Trophoblast cell (in vitro differentiated cells and primary cell): ENCODE data around the gene AFG1L.
A peak's percentile ranks its signal among the peaks of the same experiment; 100 is the strongest.
"Not testable (repeated sequence)": the region's sequence is repeated elsewhere in the genome, so short reads cannot be mapped to it uniquely, and the experiment has no call there.

Experiments
- DNase-seq, 2 donors: peaks; one replicate each; pipeline ENCODE4 v3.0.0-alpha.2; 2016
- H2AFZ ChIP-seq: 2 replicates; pipeline ENCODE4 v1.6.1; 2013; ENCODE audit warnings: low read length, moderate library complexity, mild to moderate bottlenecking; ENCODE audit not compliant: insufficient read depth, poor library complexity
- H2AK5ac ChIP-seq: 2 replicates; pipeline ENCODE4 v1.6.1; 2013; ENCODE audit warnings: mild to moderate bottlenecking, low read length
- H2BK120ac ChIP-seq: 2 replicates; pipeline ENCODE4 v1.6.1; 2013; ENCODE audit warnings: low read length, mild to moderate bottlenecking, moderate library complexity; ENCODE audit not compliant: insufficient read depth, poor library complexity
- H2BK12ac ChIP-seq: 2 replicates; pipeline ENCODE4 v1.6.1; 2013; ENCODE audit warnings: mild to moderate bottlenecking, low read length, moderate library complexity
- H2BK5ac ChIP-seq: 2 replicates; pipeline ENCODE4 v1.6.1; 2013; ENCODE audit warnings: low read length, low read depth, moderate library complexity, mild to moderate bottlenecking; ENCODE audit not compliant: poor library complexity
- H3K14ac ChIP-seq: 2 replicates; pipeline ENCODE4 v1.6.1; 2013; ENCODE audit warnings: mild to moderate bottlenecking, low read length
- H3K18ac ChIP-seq: 2 replicates; pipeline ENCODE4 v1.6.1; 2013; ENCODE audit warnings: mild to moderate bottlenecking, low read length
- H3K23ac ChIP-seq: 2 replicates; pipeline ENCODE4 v1.6.1; 2013; ENCODE audit warnings: low read length
- H3K27ac ChIP-seq: 2 replicates; pipeline ENCODE4 v1.5.1; 2013; ENCODE audit warnings: low read depth, mild to moderate bottlenecking, inconsistent platforms, low read length, moderate library complexity
- H3K27me3 ChIP-seq: 2 replicates; pipeline ENCODE4 v1.6.1; 2013; ENCODE audit warnings: inconsistent platforms, mild to moderate bottlenecking, low read length, moderate library complexity; ENCODE audit not compliant: insufficient read depth
- H3K36me3 ChIP-seq, 2 experiments: 1 replicate in 1 of 2; 2 replicates in 1 of 2; pipeline ENCODE4 v1.6.1; 2013; ENCODE audit warnings: low read length in 2 of 2, mild to moderate bottlenecking in 2 of 2, moderate library complexity in 1 of 2; ENCODE audit not compliant: insufficient read depth in 2 of 2, control insufficient read depth in 1 of 2
- H3K4ac ChIP-seq: 2 replicates; pipeline ENCODE4 v1.6.1; 2013; ENCODE audit warnings: low read depth, mild to moderate bottlenecking, low read length, moderate library complexity
- H3K4me1 ChIP-seq, 2 experiments: 1 replicate in 1 of 2; 2 replicates in 1 of 2; pipeline ENCODE4 v1.6.1; 2013; ENCODE audit warnings: low read length in 2 of 2, mild to moderate bottlenecking in 2 of 2, moderate library complexity in 1 of 2; ENCODE audit not compliant: insufficient read depth in 2 of 2, control insufficient read depth in 1 of 2
- H3K4me2 ChIP-seq: 2 replicates; pipeline ENCODE4 v1.6.1; 2013; ENCODE audit warnings: inconsistent platforms, mild to moderate bottlenecking, low read length, moderate library complexity
- H3K4me3 ChIP-seq: 2 replicates; pipeline ENCODE4 v1.5.1; 2013; ENCODE audit warnings: mild to moderate bottlenecking, low read depth, low read length, inconsistent platforms
- H3K79me1 ChIP-seq: one replicate; pipeline ENCODE4 v1.6.1; 2013; ENCODE audit warnings: low read length
- H3K79me2 ChIP-seq: 2 replicates; pipeline ENCODE4 v1.6.1; 2013; ENCODE audit warnings: low read length, mild to moderate bottlenecking; ENCODE audit not compliant: control insufficient read depth, insufficient read depth, poor library complexity
- H3K9ac ChIP-seq: 2 replicates; pipeline ENCODE4 v1.6.1; 2013; ENCODE audit warnings: mild to moderate bottlenecking, low read length
- H3K9me3 ChIP-seq: 2 replicates; pipeline ENCODE4 v1.6.1; 2013; ENCODE audit warnings: low read depth, mild to moderate bottlenecking, control low read depth, inconsistent platforms, low read length; ENCODE audit not compliant: insufficient read depth
- H4K12ac ChIP-seq: 2 replicates; pipeline ENCODE4 v1.6.1; 2013; ENCODE audit warnings: low read depth, mild to moderate bottlenecking, low read length, moderate library complexity
- H4K8ac ChIP-seq: 2 replicates; pipeline ENCODE4 v1.6.1; 2013; ENCODE audit warnings: low read depth, mild to moderate bottlenecking, low read length, moderate library complexity
- H4K91ac ChIP-seq: one replicate; pipeline ENCODE4 v1.6.1; 2013; ENCODE audit warnings: low read depth, mild to moderate bottlenecking, low read length, moderate library complexity
- WGBS: extraction: QIAGEN DNeasy Blood & Tissue Kit; methylation state at CpG from one replicate; pipeline ENCODE4 v1.1.7; 2013; ENCODE audit warnings: missing lambda C conversion rate; ENCODE audit not compliant: insufficient read length, insufficient coverage; ENCODE audit errors: extremely low coverage; 5-methylcytosine and 5-hydroxymethylcytosine counted together

The AFG1L gene

DNA sequence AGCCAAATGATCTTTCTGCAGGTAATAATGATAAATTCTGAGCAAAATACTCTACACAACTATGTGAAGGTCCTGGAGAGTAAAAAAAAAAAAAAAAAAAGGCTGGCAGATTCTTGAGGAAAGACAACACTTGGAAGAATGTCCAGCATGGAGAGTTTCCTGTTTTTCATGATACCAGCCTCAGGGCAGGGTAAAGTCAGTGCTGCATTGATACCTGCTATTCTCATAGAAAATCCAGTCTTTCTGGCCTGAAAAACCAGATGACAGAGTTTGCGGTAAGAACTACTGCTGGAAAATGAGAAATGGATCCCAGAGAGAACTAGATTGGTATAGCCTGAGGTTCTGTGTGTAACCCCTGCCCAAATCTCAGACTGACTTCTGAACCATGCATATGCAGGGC, 89.1 kb downstream of the AFG1L start:
- Histone ChIP-seq H3K14ac (no peak overlapping the region), H4K91ac (peak overlapping the region; percentile 35), H3K79me1 (peaks cover 6% of the 10 kb centered on the region), H2AK5ac (no peak overlapping the region), H3K9ac (no peak overlapping the region), H2AFZ (no peak overlapping the region), H2BK120ac (peak overlapping the region; percentile 75), H3K4ac (no peak overlapping the region), H3K27me3 (no peaks in the 10 kb centered on the region), H3K4me3 (no peak overlapping the region), H3K79me2 (no peaks in the 10 kb centered on the region), H3K27ac (peak overlapping the region; percentile 92), H3K9me3 (no peaks in the 10 kb centered on the region), H3K36me3 (peaks cover 2% of the 10 kb centered on the region in 2 experiments), H3K4me2 (peak overlapping the region; percentile 38), H3K18ac (no peak overlapping the region), H2BK5ac (peak overlapping the region; percentile 77), H3K23ac (no peak overlapping the region), H4K8ac (no peak overlapping the region), H4K12ac (no peak overlapping the region), H2BK12ac (no peak overlapping the region), H3K4me1 (peaks cover 4 to 11% of the 10 kb centered on the region in 2 experiments)
- DNase-seq, result peak; percentile 96 to 99
- no CpG with 5 or more reads among the region's 1 CpG for WGBS

DNA sequence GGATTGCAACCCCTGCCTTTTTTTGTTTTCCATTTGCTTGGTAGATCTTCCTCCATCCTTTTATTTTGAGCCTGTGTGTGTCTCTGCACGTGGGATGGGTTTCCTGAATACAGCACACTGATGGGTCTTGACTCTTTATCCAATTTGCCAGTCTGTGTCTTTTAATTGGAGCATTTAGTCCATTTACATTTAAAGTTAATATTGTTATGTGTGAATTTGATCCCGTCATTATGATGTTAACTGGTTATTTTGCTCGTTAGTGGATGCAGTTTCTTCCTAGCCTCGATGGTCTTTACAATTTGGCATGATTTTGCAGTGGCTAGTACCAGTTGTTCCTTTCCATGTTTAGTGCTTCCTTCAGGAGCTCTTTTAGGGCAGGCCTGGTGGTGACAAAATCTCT, 94.3 kb downstream of the AFG1L start:
- H3K9ac ChIP-seq, H3K9me3 ChIP-seq, H2BK5ac ChIP-seq, H4K8ac ChIP-seq, H4K12ac ChIP-seq, H4K91ac ChIP-seq, H2BK12ac ChIP-seq, H3K23ac ChIP-seq, H2AK5ac ChIP-seq, H3K79me2 ChIP-seq, H3K14ac ChIP-seq, H3K4me1 ChIP-seq, H2AFZ ChIP-seq, DNase-seq, H3K4ac ChIP-seq, H2BK120ac ChIP-seq, H3K27ac ChIP-seq, H3K18ac ChIP-seq, H3K36me3 ChIP-seq, H3K4me2 ChIP-seq, H3K79me1 ChIP-seq, H3K4me3 ChIP-seq, H3K27me3 ChIP-seq: not testable (repeated sequence)
- WGBS, result no CpG with 5 or more reads among the region's 4 CpGs

DNA sequence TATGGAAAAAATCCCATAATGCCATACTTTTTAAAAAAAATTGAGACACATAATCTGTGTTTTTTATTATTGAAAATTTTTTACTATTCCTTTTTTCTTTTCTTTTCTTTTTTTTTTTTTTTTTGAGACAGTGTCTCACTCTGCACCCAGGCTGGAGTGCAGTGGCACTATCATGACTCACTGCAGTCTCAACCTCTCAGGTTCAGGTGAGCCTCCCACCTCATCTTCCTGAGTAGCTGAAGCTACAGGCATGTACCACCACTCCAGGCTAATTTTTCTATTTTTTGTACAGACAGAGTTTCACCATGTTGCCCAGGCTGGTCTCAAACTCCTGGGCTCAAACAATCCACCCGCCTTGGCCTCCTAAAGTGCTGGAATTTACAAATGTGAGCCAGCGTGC, 100.4 kb downstream of the AFG1L start:
- Histone ChIP-seq H3K9me3 (no peaks in the 10 kb centered on the region), H3K79me1 (no peaks in the 10 kb centered on the region), H3K27ac (no peak overlapping the region), H3K36me3 (no peaks in the 10 kb centered on the region), H2AFZ (no peak overlapping the region), H3K27me3 (no peaks in the 10 kb centered on the region), H4K12ac (no peak overlapping the region), H4K8ac (no peak overlapping the region), H3K4me1 (no peaks in the 10 kb centered on the region), H3K4me3 (no peak overlapping the region), H2BK12ac (no peak overlapping the region), H2BK120ac (no peak overlapping the region), H3K79me2 (no peaks in the 10 kb centered on the region), H3K4ac (no peak overlapping the region), H3K18ac (no peak overlapping the region), H2BK5ac (no peak overlapping the region), H4K91ac (no peak overlapping the region), H3K23ac (no peak overlapping the region), H3K4me2 (no peak overlapping the region), H3K14ac (no peak overlapping the region), H2AK5ac (no peak overlapping the region), H3K9ac (no peak overlapping the region)
- no CpG with 5 or more reads among the region's 2 CpGs for WGBS
- DNase-seq, result peak in 1 of 2 donors; percentile 10

- no peak overlapping the region for H2AK5ac ChIP-seq
- no peak overlapping the region for H4K12ac ChIP-seq
- H3K9me3 ChIP-seq, result no peaks in the 10 kb centered on the region
- no peak overlapping the region for H2BK12ac ChIP-seq
- no peak overlapping the region for H3K4ac ChIP-seq
- no peak overlapping the region for H3K9ac ChIP-seq
- H3K4me2 ChIP-seq, result no peak overlapping the region
- no peak overlapping the region for H2BK5ac ChIP-seq
- H3K79me1 ChIP-seq, result no peaks in the 10 kb centered on the region
- H3K23ac ChIP-seq, result no peak overlapping the region
- H2AFZ ChIP-seq, result no peak overlapping the region
- no peaks in the 10 kb centered on the region for H3K4me1 ChIP-seq
- no peaks in the 10 kb centered on the region for H3K79me2 ChIP-seq
- H3K36me3 ChIP-seq, result no peaks in the 10 kb centered on the region
- DNase-seq, result no peak
- H3K4me3 ChIP-seq, result no peak overlapping the region
- no peaks in the 10 kb centered on the region for H3K27me3 ChIP-seq
- no peak overlapping the region for H4K8ac ChIP-seq
- no peak overlapping the region for H3K27ac ChIP-seq
- H3K18ac ChIP-seq, result no peak overlapping the region
- H2BK120ac ChIP-seq, result no peak overlapping the region
- no peak overlapping the region for H4K91ac ChIP-seq
- WGBS, result no CpG with 5 or more reads among the region's 3 CpGs
- H3K14ac ChIP-seq, result no peak overlapping the region
These were observed 108.4 kb downstream of the AFG1L start for GRCh38 chr6:108403236-108403635.
